Measurements from ENCODE around the gene PSMA4.
"Not testable (repeated sequence)": the region's sequence is repeated elsewhere in the genome, so short reads cannot be mapped to it uniquely, and the experiment has no call there.

The PSMA4 gene

DNA sequence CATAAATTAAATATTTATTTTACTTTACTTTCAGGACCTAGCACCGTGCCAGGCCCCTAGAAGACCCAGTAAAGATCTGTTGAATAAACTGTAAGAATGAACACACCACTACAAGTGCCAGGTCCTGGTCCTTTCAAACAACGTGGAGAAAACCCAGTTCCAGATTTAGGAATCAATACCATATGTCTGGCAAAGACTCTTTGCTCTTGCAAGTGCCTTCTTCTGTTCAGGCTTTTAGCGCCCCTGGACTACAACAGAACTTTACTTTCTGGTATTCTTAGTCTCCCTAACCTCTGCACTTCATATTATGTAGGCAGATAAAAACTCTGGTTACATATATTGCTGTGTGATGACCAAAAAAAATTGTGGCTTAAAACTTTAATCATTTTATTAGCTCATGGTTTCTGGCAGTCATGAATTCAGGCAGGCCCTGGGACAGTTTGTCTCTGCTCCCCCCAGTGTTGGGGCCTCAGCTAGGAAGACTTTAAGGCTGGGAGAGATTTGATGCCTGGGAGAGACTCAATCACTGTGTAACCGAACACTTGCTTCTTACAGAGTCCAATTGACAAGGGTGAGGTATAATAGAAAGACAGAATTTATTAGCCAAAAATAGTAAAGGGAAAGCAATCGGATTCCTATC is 2.9 kb upstream of the PSMA4 start:
- in situ Hi-C loops (cut with MboI; ENCODE audit: low sequenced_read_pairs, unreplicated experiment): no loop called here
- DNase-seq (ENCODE audit: low spot score): no peak
- TF ChIP-seq, protein P1, sequence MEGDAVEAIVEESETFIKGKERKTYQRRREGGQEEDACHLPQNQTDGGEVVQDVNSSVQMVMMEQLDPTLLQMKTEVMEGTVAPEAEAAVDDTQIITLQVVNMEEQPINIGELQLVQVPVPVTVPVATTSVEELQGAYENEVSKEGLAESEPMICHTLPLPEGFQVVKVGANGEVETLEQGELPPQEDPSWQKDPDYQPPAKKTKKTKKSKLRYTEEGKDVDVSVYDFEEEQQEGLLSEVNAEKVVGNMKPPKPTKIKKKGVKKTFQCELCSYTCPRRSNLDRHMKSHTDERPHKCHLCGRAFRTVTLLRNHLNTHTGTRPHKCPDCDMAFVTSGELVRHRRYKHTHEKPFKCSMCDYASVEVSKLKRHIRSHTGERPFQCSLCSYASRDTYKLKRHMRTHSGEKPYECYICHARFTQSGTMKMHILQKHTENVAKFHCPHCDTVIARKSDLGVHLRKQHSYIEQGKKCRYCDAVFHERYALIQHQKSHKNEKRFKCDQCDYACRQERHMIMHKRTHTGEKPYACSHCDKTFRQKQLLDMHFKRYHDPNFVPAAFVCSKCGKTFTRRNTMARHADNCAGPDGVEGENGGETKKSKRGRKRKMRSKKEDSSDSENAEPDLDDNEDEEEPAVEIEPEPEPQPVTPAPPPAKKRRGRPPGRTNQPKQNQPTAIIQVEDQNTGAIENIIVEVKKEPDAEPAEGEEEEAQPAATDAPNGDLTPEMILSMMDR (IDR thresholded peaks at IDR 0.05; ENCODE audit: borderline replicate concordance, control extremely low read depth, extremely low read depth, insufficient read depth, missing control alignments): no peak

DNA sequence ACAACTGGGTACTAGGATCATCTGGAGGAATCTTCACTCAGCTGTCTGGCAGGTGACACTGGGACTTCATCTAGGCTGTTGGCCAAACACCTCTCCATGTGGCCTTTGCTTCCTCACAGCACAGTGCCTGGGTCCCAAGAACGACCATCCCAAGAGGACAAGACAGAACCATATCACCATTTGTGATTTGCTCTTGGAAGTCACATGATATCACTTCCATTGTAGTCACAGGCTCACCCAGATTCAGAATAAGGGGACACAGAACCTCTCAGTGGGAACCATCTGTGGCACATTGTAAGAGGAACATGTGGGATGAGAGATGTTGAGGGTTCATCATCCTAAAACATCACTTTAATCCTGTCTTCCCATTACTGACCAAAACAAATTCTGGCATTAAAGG is 1.9 kb upstream of the PSMA4 start:
- DNase-seq (ENCODE audit: low spot score): no peak
- in situ Hi-C loops (cut with MboI; ENCODE audit: low sequenced_read_pairs, unreplicated experiment): no loop called here
- TF ChIP-seq, protein P1 (IDR thresholded peaks at IDR 0.05; ENCODE audit: borderline replicate concordance, control extremely low read depth, extremely low read depth, insufficient read depth, missing control alignments): no peak

DNA sequence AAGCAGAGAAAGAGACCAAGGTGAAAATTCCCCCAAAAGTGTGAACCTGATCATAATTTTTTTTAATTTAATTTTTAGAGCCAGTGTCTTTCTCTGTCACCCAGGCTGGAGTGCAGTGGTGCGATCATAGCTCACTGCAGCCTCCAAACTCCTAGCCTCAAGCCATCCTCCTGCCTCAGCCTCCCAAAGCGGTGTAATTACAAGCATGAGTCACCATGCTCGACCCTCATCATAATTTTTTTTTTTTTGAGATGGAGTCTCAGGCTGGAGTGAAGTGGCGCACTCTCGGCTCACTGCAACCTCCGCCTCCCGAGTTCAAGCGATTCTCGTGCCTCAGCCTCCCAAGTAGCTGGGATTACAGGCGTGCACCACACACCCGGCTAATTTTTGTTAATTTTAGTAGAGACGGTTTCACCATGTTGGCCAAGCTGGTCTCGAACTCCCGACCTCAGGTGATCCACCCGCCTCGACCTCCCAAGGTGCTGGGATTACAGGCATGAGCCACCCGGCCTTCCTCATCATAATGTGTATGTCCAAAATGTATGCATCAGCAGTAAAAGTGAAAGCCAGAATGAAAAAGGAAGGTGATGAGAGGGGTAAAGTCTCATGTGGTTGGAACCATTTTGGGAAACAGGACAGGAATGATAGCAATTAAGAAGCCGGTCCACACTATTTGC is 642 bp upstream of the PSMA4 start:
- in situ Hi-C loops (cut with MboI; ENCODE audit: low sequenced_read_pairs, unreplicated experiment); DNase-seq (ENCODE audit: low spot score): not testable (repeated sequence)

DNA sequence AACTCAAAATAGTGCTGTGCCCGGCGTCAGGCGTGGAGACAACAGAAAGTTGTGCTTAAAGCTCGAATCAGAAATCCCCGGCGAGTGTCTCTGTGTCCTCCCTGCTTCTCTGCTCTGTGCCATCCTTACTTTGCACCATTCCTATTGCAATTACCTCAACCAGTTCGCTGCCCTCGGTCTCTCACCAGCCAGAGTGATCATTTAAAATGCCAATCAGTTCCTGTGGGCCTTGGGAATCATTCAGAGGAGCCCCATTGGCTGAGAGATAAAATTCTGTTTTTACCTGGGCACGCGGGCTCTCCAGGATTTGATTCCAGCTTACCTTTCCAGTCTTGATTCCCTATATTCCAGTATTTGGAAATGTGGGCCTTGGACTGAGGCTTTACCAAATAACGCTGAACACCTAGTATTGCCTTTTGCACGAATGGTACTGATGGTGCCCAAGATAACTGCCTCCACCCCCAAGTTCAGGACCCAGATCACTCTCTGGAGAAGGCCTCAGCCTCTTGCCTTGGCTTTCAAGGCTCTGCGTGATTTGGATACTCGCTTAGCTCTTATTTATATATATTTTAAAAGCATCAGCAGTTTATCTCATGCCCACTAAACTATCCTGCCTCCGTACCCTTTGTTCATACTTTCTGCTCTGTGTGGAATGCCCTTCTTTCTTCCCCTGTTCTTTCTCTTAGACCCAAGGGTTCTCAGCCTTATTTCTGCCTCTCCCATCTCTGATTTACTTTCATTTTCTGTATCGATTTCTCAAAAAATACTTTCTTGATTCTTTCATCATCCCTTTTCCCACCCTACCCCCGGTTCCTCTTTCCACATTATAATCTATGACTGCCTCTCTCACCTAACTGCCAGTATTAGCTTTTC is 863 bp downstream of the PSMA4 start:
- in situ Hi-C loops (cut with MboI; ENCODE audit: low sequenced_read_pairs, unreplicated experiment): no loop called here
- DNase-seq (ENCODE audit: low spot score): peak; percentile 42
- TF ChIP-seq, protein P1 (IDR thresholded peaks at IDR 0.05; ENCODE audit: borderline replicate concordance, control extremely low read depth, extremely low read depth, insufficient read depth, missing control alignments): no peak

DNA sequence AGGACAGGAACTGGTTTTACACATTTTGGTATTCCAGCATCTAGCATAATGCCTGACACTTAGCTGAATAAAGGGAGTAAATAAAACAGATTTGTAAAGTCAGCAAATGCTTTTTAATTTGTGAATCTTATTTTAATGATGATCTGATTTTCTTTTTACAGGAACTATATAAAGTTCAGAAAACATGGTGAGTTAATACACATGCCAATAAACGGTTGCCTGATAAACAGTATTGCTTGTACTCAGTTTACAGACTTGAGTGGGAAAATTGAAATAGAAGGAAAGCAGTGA is 1.4 kb downstream of the PSMA4 start:
- in situ Hi-C loops (cut with MboI; ENCODE audit: low sequenced_read_pairs, unreplicated experiment): no loop called here
- TF ChIP-seq, protein P1 (IDR thresholded peaks at IDR 0.05; ENCODE audit: borderline replicate concordance, control extremely low read depth, extremely low read depth, insufficient read depth, missing control alignments): no peak
- DNase-seq (ENCODE audit: low spot score): no peak

DNA sequence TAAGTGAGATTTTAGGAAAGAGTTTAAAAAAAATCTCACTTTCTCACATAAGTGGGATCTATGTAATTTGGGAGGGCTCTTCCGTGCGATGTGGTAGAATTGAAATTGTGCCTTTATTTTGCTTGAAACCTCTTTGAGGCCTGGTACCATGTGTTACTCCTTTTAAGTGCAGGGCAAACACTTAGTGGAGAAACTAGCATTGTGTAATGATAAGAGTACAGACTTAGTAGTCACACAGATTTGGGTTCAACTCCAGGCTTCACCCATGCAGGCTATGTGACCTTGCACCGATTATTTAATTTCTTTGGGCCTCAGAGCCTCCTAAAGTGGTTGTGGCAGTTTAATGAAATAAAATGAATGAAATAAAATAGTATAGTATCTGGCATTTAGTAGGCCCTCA is 2.4 kb downstream of the PSMA4 start:
- DNase-seq (ENCODE audit: low spot score): no peak
- in situ Hi-C loops (cut with MboI; ENCODE audit: low sequenced_read_pairs, unreplicated experiment): no loop called here
- TF ChIP-seq, protein P1 (IDR thresholded peaks at IDR 0.05; ENCODE audit: borderline replicate concordance, control extremely low read depth, extremely low read depth, insufficient read depth, missing control alignments): no peak

DNA sequence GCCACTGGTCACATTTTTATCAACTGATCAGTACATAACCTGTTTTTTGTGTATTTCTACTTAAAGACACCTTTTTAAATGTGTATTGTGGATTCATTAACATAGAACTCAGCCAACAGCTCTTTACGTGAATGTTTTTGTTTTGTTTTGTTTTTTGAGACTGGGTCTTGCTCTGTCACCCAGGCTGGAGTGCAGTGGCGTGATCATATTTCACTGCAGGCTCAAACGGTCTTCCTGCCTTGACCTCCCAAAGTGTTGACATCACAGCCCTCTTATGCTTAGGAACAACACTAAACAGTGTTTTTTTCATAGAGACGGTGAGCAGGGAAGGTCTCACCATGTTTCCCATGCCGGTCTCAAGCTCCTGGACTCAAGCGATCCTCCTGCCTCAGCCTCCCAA is 9.9 kb downstream of the PSMA4 start:
- no peak for DNase-seq (ENCODE audit: low spot score)
- TF ChIP-seq, protein P1 (IDR thresholded peaks at IDR 0.05; ENCODE audit: borderline replicate concordance, control extremely low read depth, extremely low read depth, insufficient read depth, missing control alignments): no peak
- in situ Hi-C loops (cut with MboI; ENCODE audit: low sequenced_read_pairs, unreplicated experiment): no loop called here

All from GM13976 (cell line).